GM18505 (cell line): ENCODE data around the gene WASF3.

Experiments
- ATAC-seq: cut with Tn5 transposase; IDR thresholded peaks from one replicate; pipeline ENCODE4 v1.9.1; 2021; ENCODE audit not compliant: unreplicated experiment
- POLR2A ChIP-seq: IDR thresholded peaks from 4 replicates; pipeline ENCODE4 v1.6.1; 2011; ENCODE audit warnings: borderline replicate concordance; ENCODE audit not compliant: insufficient read depth, insufficient read length; ENCODE audit errors: extremely low read depth

WASF3 gene

GRCh38 chr13:26585136-26585535 is 27.7 kb downstream of the WASF3 start:
- TF ChIP-seq POLR2A, result no peak
- ATAC-seq, result no peak

- no peak for TF ChIP-seq POLR2A
- no peak for ATAC-seq
Observed at GRCh38 chr13:26587251-26587650, 29.8 kb downstream of the WASF3 start.

- ATAC-seq, result no peak
- TF ChIP-seq POLR2A, result no peak
Observed at GRCh38 chr13:26589226-26589625, 31.7 kb downstream of the WASF3 start.

GRCh38 chr13:26589754-26590153 is 32.3 kb downstream of the WASF3 start:
- ATAC-seq, result no peak
- TF ChIP-seq POLR2A, result no peak

- ATAC-seq, result no peak
- TF ChIP-seq POLR2A, result no peak
Observed at GRCh38 chr13:26590379-26590778, 32.9 kb downstream of the WASF3 start.

GRCh38 chr13:26590951-26591350 is 33.5 kb downstream of the WASF3 start:
- no peak for ATAC-seq
- TF ChIP-seq POLR2A, result no peak

GRCh38 chr13:26591672-26592071 is 34.2 kb downstream of the WASF3 start:
- no peak for ATAC-seq
- TF ChIP-seq POLR2A, result no peak

GRCh38 chr13:26593661-26594060 is 36.2 kb downstream of the WASF3 start:
- no peak for TF ChIP-seq POLR2A
- no peak for ATAC-seq

GRCh38 chr13:26594363-26594762 is 36.9 kb downstream of the WASF3 start:
- ATAC-seq, result no peak
- TF ChIP-seq POLR2A, result no peak

- TF ChIP-seq POLR2A, result no peak
- no peak for ATAC-seq
Observed at GRCh38 chr13:26596458-26596857, 39.0 kb downstream of the WASF3 start.

- no peak for ATAC-seq
- no peak for TF ChIP-seq POLR2A
Observed at GRCh38 chr13:26599403-26599802, 41.9 kb downstream of the WASF3 start.

GRCh38 chr13:26599860-26600259 is 42.4 kb downstream of the WASF3 start:
- ATAC-seq, result no peak
- no peak for TF ChIP-seq POLR2A

GRCh38 chr13:26600343-26600742 is 42.9 kb downstream of the WASF3 start:
- no peak for TF ChIP-seq POLR2A
- ATAC-seq, result no peak

GRCh38 chr13:26601669-26602068 is 44.2 kb downstream of the WASF3 start:
- no peak for TF ChIP-seq POLR2A

GRCh38 chr13:26602783-26603182 is 45.3 kb downstream of the WASF3 start:
- ATAC-seq, result no peak
- no peak for TF ChIP-seq POLR2A

More at GRCh38 chr13:26601669-26602068, 44.2 kb downstream of the WASF3 start:
- no peak for ATAC-seq
